CD4-positive, alpha-beta T cell treated with Interleukin-15 for 1 hour (primary cell): Measurements from ENCODE around the gene B3GALNT2.
"Not testable (repeated sequence)": the region's sequence is repeated elsewhere in the genome, so short reads cannot be mapped to it uniquely, and the experiment has no call there.

ENCODE experiments used
- DNase-seq: peaks from one replicate; pipeline ENCODE4 v3.0.0-alpha.2; 2020

Gene B3GALNT2

GRCh38 chr1:235503403-235504121, 690 bp downstream of the B3GALNT2 start:
- peak; percentile 46 for DNase-seq

DNA sequence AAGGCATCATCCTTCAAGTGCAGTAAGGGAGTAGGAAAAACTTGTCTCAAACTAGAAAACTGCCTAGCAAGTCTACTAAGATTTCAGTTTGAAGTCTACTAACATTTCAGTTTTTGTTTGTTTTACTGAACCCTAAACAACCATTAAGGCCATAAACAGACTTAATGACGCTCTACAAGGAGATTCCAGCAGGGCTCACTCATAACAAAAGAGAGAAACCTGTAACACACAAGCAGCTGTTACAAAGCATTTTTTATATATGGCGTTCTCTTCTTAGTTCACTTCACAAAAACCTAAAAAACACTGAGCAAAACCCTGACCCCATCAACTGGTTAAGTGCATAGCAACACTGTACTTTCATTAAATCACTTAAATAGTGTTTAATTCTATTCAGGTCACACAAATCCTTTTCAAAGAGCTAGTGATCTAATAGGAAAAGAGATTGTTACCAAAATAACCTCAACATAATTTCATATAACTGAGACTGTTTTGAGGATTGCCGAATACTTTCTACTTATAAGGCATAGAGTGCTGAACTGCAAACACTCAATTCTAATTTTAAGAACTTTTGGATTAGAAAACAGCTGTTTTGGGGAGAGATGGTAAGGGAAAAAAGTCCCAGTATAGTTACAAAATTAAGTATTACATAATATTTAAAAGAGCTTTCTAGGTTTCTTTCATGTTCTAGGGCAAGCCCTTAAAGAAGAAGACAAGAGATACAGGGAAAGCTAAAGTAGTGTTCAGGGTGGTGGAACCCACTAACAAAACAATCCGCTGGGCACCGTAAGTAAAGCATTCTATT, 1.4 kb downstream of the B3GALNT2 start:
- DNase-seq, result no peak

DNA sequence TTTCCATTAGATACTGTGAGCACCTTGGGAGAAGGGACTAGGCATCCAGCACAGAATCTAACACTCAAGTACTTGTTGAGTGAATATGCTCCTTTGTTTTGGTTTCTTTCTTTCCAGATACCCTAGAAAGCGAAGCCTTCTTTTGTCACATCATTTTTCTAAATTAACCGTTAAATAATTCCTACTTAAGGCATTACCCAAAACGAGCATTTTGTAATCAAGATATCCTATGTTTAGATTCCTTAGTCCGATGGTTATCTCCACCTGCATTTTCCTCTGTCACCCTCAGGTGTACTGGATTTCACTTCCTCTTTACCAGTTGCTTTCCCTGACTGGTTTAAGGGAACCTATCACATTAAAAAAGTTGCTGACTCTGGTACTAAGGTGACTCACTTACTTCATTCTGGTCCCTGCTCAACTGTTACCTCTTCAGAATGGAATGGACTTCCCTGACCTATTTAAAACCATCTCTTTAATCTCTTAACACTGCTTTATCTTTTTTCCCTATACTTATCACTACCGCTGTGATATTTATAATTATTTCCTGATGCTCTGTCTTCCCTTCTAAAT, 3.2 kb downstream of the B3GALNT2 start:
- no peak for DNase-seq

- no peak for DNase-seq
Measured at GRCh38 chr1:235495551-235495950, 8.7 kb downstream of the B3GALNT2 start.

DNA sequence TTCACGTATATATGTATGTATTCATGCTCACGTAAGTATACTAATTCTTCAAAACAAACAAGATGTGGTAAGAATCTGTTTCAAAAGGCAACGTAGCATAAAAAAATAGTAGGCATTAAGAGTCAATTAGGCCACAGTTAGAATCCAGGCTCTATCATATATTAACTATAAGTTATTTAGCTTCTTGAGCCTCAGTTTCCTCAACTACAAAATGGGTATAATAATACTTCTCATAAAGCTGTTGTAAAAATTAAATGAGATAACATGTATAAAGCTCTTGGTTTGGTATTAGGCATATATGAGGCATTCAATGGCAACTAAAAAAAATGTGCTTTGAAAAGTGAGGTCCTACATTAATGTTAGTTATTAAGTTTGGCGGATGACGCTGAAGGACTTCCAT, 9.2 kb downstream of the B3GALNT2 start:
- DNase-seq, result no peak

GRCh38 chr1:235494531-235494930, 9.7 kb downstream of the B3GALNT2 start:
- no peak for DNase-seq

DNA sequence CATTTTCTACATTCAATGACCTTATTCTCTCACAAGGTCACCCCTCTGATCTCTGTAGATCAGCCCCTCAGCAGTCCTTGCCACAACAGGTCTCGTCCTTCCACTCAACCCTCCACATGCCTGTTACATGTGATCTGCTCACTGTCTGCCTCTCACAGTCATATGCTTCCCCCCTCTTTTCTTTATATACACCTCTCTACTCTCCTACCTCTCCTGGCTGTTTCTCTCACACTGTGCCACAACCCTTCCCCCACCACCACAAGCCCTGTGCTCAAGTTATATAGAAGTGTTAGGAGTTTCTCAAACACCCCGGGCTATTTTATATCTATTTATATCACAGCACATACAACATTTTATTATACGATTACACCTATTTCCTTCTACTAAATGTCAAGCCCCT, 12.6 kb downstream of the B3GALNT2 start:
- no peak for DNase-seq

- DNase-seq, result no peak
Measured at GRCh38 chr1:235486321-235486720, 17.9 kb downstream of the B3GALNT2 start.

- DNase-seq, result no peak
Measured at GRCh38 chr1:235485558-235485957, 18.7 kb downstream of the B3GALNT2 start.

DNA sequence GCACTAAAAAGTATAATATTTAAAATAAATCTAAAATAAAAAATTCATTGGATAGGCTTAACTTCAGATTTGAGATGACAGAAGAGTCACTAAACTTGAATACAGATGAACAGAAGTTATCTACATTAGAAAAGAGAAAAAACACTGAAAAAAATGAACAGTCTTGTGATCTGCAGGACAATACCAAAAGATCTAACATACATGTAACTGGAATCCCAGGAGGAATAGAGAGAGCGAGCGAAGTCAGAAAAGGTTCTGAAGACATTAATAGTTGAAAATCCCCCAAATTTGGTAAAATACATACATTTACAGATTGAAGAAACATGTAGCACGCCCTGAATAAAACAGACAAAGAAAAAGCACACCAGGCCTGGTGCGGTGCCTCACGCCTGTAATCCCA, 21.2 kb downstream of the B3GALNT2 start:
- no peak for DNase-seq

GRCh38 chr1:235473806-235474205, 30.4 kb downstream of the B3GALNT2 start:
- no peak for DNase-seq

- DNase-seq, result no peak
Measured at GRCh38 chr1:235470741-235471439, 33.4 kb downstream of the B3GALNT2 start.

GRCh38 chr1:235469897-235470296, 34.4 kb downstream of the B3GALNT2 start:
- not testable (repeated sequence) for DNase-seq

GRCh38 chr1:235468970-235469369, 35.3 kb downstream of the B3GALNT2 start:
- DNase-seq, result no peak

- DNase-seq, result no peak
Measured at GRCh38 chr1:235468004-235468403, 36.2 kb downstream of the B3GALNT2 start.

DNA sequence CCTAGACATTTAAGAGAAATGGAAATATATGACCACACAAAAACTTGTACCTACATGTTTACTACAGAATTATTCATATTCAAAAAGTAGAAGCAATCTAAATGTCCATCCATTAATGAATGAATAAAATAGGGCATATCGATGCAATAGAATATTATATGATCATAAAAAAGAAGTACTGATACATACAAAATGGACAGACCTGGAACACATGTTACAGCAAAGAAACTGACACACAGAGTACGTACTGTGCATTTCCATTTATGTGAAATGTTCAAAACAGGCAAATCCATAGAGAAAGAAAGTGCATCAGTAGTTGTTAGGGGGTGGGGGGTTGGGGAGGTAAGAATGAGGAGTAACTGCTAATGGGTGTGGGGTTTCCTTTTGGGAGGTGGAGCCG, 39.2 kb downstream of the B3GALNT2 start:
- DNase-seq, result no peak

DNA sequence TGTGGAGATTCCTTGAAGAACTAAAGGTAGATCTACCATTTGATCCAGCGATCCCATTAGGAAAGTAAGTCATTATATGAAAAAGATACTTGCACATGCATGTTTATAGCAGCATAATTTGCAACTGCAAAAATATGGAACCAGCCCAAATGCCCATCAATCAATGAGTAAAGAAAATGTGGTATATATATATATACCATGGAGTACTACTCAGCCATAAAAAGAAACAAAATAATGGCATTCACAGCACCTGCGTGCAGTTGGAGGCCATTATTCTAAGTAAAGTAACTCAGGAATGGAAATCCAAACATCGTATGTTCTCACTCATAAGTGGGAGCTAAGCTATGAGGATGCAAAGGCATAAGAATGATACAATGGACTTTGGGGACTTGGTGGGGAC, 41.4 kb downstream of the B3GALNT2 start:
- not testable (repeated sequence) for DNase-seq

DNA sequence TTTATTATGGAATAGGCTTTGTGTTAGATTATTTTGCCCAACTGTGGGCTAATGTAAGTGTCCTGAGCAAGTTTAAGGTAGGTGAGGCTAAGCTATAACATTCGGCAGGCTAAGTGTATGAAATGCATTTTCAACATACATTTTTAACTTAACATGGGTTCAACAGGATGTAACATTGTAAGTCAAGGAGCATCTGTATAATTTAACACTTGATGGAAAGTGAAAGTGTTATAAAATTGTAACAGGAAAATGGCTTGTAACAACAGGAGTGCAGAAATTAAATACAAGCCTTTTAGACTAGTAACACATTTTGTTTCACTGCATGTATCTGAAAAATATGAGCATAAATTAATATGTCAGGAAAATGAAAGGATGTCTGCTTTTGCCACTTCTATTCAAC, 42.3 kb downstream of the B3GALNT2 start:
- no peak for DNase-seq

GRCh38 chr1:235460770-235461169, 43.5 kb downstream of the B3GALNT2 start:
- DNase-seq, result no peak

GRCh38 chr1:235457856-235458255, 46.4 kb downstream of the B3GALNT2 start:
- not testable (repeated sequence) for DNase-seq

- DNase-seq, result no peak
Measured at GRCh38 chr1:235455823-235456222, 48.4 kb downstream of the B3GALNT2 start.

DNA sequence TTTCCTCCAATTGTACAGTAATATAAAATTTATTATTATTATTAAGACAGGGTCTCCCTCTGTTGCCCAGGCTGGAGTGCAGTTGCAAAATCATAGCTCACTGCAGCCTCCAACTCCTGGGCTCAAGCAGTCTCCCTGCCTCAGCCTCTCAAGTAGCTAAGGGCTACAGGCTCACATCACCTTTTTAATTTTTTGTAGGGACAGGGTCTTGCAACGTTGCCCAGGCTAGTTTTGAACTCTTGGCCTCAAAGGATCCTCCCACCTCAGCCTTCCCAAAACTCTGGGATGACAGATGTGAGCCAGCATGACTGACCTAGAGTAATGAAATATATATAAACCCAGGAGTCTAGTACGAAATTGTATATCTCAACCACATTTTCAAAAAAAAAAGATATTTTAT, 49.2 kb downstream of the B3GALNT2 start:
- no peak for DNase-seq

GRCh38 chr1:235454021-235454420, 50.2 kb downstream of the B3GALNT2 start:
- DNase-seq, result no peak
